GM21447 (cell line): Measurements from ENCODE around the gene SPACA9.

Source experiments
- ATAC-seq: cut with Tn5 transposase; IDR thresholded peaks from one replicate; pipeline ENCODE4 v1.9.1; 2021; ENCODE audit not compliant: unreplicated experiment

Gene SPACA9

DNA sequence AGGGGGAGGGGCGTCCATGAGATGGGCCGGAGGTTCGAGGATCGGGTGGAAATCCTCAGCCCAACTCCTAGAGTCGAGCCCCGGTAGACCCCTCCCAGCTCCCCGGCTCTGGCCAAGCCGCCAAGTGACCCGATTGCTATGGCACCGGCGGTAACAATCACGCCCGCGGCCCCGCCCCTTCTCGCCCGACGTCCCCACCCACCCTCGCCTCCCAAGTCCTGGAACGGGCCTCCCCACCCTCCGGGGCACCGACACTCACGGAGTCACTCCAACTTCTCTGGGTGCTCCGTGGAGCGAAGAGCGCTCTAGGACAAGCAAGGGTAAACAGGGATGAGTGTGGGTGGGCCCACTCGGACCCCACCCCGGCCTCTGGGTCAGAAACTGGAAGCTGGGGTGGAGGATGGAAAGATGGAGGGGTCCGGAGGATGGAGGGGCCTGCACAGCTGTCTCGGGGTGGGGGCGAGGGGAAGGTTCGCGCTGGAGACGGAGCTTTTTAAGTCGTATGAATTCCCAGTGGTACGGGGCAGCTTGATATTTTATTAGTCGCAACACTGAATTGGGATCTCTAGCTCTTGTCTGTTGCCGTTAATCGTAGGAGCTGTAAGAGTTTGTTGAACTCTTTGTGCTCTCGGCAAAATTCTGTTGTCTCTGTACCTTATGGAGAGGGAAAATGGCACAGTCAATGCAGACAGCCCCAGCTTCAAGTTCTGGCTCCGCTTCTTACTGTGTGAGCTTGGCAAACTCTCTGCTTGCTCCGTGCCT is at the start of gene SPACA9:
Gene SPACA9 (plus strand): TSS at position 204 of the 762 bp plus-strand sequence. CDS start 5,050 bp downstream, outside the sequence.
- no peak for ATAC-seq

DNA sequence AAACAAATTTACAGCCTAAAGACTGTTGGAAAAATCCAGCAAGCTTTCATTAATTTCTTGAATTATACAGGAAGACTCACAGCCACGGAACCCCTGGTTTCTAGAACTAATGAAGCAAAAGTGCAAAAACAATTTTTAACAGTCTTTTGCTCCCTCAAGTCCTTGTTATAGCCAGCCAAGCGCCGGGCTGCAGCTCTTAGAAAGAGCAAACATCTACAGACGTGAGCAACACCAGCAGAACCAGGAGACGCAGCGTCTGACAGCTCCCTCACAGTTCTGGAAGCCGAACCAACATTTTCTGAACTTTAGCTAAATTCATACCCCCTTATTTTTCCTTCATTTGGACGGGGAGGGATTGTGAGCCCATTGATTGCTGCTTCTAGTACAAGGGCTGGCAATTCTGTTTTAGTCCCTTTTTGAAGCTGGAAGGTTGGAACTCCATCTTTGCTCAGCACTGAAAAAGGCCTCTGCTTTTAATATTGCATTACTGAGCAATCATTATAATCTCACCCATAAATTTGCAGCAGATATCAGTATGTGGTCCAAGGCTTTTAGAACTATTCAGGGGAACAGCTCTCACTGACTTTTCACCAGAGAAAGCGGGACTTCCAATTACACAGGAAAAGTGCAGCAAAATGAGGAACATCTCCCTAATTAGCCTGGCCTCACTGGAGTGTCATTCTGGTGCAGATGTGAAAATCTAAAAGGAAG is 46.4 kb upstream of the SPACA9 start:
- ATAC-seq = no peak

DNA sequence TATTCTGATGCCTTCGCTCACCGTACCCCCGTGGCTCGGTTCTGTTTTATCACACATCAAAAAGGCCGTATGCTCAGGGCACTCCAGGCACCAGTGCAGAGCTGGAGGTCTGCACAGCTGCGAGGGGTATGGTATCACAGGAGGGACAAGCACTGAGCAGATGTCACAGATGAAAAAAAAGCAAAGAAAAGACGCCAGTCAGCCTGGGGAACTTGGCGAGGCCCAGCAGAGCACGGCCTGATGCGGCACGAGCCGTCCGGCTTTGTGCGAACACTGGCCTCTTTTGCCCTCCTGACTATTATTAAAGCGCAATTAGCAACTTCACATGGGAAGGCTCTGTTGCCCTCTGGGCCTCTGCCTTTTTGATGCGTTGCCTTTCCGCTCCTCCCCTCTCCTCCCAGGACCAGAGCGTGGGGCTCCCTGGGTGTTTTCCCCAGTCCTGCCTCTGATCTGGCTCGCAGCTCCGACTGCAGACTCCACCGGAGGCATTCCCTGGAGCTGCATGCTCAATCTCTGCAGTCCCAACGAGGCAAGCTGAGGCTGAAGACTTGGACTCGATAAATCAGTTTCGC is 45.1 kb upstream of the SPACA9 start:
- ATAC-seq = no peak

DNA sequence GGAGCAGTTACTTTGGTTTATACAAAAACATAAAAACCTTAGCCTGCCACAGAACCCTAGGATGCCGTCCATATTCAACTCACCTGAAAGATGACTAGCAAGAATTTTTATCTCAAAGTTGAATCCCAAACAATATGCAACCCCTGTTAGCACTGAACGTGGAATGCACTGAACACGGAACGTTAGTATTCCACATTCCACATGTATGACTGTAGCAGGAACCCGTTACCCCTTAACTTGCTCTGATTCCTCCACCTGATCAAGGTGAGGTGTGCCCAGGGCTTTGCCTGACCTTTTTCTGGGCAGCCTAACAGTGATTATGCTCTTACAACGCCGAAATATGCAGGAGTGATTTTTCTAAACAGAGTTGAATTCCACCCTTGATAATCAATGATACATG is 44.4 kb upstream of the SPACA9 start:
- ATAC-seq = no peak

DNA sequence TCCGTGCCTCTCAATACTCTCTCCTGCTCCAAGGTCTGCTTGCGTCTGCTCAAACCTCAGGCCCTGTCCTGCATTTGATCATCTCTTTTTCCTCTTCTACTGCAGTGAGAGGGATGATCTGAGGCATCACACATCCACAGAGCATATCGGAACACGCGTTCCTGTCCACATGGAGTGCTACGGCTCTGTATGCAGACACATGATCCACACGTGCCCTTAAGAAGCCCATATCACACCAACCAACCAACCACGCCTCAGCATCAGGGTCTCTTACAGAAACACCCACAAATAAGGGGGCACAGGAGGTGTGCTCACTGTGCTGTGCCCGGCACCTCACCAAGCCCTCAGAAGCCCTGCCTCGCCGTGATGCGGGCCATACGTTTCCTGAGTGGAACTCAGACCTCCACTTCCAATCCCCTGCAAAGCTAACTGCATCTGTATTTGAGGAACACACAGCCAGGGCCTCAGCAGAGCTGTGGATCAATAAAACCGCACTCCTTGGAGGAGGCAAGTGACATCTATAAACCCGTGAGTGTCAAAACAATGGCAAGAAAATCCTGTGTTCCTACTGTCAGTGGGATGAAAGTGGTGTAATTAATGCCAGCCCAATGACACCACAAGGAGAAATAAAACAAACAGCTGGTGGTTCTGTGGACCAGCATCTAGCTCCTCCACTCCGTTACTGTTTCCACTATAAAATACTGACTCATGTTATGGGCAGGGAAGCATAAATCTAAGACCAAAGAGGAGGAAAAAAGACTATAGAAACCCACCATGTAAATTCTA is 41.0 kb upstream of the SPACA9 start:
- ATAC-seq = no peak

DNA sequence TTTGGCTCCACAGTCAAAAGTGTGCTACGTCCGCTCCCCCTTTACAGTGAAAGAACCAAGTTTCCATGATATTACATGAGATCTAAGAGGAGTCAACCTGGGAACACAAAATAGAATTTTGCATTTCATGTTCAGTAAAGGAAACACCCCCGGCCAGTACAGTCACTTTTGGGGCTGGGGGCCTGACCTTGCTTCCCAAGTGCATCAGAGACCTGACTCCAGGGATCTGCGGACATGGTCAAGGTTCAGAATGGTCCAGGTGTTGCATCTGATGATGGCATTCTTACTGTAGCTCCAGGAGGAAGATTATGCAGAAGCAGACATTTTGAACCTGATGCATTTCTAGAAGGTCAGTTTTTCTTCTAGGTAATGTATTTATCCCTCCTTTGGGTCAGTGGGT is 40.4 kb upstream of the SPACA9 start:
- ATAC-seq = no peak

DNA sequence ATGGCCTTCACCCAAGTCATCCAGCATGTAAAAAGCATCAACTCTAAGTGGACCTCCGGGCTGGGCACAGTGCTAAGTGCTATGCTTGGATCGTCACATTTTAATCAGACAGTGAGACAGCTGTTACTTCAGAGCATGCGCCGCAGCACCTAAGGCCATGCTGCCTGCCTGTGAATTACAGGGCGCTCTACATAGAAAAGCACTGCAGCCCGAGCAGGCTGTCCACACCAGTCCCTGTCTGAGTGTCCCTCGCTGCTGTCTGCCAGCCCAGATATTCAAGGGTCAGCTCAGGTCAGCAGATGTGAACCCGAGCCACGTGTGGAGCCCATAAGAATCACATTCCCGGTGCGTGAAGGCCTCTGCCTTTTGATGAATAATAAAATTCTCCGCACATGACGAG is 37.7 kb upstream of the SPACA9 start:
- ATAC-seq = no peak

DNA sequence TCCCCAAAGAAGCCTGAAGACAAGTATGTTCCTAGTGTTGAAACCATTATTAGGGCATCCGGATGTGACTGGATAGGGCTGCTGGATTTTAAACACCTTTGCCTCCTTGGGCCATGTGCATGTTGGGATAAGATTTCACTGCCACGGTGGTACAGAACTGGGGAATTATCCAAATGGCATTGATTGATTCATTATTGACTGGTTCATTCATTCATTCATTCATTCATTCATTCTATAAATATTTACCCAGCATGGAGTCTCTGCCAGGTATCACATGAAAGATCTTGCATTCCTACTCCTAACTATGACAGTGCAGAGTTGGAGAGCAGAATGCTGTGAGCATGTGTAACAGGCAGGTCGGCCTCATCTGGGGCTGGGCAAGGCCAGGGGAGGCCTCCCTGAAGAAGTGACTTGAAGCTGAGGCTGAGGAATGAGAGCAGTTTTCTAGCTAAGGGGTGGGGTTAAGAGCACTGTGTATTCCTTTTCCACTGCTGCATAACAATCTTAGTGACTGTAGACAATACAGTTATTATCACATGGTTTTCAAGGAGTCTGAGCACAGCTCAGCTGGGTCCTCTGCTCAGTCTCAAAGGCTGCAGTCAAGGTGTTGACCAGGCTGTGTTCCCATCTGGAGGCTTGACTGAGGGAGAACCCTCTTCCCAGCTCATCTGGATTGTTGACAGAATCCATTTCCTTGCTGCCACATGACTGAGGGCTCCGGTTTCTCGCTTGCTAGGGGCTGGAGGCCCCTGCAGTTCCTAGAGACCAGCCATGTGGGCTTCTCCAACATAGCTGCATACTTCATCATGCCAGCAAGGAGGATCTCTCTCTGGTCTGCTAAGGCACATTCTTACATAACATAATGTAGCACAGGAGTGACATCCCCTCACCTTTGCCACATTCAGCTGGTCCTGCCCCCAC is 36.3 kb upstream of the SPACA9 start:
- no peak for ATAC-seq

DNA sequence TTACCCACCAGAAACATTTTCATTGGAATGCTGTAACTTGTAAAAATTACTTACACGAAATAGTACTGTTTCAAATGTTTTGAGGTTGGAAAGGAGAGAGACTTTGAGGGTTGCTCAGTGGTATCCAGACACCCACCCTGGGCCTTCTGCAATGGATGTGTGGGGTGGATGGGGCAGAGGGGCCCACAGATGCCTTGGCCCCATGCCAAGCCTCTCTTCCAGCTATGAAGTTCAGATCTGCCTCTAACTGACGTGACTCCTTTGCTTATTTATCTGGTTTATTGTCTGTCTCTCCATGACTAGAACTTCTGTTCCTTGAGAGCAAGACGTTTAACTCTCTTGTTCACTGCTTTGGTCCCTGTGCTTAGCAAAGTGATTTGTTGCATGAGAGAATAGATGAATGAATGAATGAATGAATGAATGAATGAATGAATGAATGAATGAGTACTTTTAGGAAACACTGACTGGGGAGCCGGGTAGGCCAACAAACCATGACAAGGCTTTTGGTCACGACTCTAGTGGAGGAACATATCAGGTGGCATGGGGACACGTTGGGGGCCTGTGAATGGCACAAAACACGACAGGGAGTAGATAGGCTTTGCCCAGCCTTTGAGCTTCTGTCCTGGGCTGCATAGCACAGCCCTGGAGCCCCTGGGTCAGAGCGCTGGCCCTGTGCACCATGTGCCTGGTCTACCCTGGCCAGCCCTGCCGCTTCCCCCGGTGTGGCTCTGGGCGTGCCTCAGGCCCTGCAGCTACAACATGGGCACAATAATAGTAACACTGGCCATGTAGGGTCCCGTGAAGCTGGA is 32.4 kb upstream of the SPACA9 start:
- ATAC-seq = no peak

DNA sequence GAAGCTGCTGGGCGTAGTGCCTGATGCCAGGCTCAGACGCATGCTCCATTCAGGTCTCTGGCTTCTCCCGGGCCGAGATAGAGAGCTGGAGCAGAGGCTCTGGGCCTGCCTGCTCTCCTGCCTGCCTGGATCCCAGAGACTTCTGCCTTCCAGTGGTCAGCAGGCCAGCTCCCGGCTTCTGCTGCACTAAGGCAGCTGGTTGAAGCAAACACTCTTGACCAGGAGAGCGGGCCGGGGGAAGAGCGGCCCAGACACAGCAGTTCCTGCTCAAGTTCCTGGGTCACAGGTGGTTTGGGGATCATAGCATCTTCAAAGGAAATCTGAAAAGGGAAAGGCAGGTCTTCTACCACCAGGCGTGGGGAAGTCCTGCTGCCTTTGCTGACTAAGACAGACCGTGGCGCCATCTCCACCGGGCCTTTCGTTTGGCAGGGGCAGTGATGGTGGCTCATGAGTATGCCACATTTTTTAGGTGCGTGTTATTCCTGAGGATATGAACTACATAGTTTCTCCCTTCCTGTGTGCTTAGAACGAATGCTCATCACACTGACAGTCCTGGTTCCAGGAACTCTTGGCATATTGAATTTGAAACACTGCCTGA is 31.7 kb upstream of the SPACA9 start:
- ATAC-seq = no peak

DNA sequence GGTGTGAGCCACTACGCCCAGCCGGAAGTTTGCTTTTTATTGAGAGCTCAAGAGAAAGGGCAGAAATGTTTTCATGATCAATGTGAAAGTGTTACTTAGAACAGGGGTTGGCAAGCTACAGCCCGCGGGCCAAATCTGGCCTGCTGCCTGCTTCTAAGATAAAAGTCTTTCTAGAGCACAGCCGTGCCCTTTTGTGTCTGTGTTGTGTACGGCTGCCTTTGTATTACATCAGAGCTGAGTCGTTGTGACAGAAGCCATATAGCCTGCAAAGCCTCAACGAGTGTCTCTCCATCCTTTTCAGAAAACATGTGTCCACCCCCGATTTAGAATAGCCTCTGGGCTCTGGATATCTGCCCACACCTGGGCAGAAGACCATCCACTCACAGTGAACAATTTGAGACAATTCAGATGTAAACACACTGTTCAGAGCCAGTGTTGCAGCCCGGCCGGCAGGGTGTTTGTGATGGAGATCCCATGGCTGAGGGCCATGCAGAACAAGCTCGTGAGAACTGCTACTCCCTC is 29.5 kb upstream of the SPACA9 start:
- no peak for ATAC-seq

DNA sequence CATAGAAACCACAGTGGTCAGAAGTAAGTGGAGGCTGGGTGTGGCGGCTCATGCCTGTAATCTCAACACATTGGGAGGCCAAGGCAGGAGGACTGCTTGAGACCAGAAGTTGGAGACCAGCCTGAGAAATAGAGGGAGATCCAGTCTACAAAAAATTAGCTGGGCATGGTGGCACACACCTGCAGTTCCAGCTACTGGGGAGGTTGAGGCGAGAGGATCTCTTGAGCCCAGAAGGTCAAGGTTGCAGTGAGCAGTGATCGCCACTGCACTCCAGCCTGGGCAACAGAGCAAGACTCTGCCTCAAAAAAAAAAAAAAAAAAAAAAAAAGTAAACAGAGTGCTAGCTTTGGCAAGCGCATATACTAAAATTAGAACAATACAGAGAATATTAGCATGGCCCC is 25.2 kb upstream of the SPACA9 start:
- ATAC-seq = no peak

DNA sequence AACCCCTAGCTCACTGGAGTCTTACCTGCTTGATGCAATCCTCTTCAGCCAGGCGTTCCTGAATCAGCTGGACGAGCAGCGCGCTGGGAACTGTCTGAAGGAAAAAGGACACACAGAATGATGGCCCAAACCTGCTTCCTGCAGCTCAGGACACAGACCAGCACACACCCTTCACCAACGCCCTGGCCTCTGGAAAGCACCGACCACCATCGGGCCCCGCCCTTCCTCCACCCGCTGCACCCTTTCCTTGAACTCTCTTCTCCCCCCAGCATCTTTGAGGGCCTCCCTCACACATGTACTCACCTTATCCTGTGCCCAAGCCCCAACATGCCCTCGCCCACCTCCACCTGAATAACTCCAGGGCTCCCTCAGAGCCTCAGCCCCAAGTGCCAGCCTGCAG is 23.9 kb upstream of the SPACA9 start:
- no peak for ATAC-seq

DNA sequence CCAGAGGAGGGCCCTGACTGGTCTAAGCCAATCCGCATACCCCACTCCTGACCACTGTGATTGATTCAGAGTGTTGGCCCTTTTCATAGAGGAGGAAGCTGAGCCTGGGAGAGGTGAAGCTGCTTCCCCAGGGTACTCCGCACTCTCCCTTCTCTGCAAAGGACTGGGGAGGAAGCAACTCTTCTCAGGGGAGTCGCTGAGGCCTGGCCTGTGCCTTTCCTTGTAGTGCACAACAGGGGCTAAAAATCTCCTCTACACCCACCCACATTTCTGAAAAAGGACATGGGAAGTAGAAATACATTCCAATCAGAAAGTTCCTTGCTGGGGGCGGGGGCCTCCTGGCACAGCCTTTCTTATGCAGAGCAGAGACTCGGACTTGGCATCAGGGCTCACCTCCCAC is 22.8 kb upstream of the SPACA9 start:
- ATAC-seq = no peak

DNA sequence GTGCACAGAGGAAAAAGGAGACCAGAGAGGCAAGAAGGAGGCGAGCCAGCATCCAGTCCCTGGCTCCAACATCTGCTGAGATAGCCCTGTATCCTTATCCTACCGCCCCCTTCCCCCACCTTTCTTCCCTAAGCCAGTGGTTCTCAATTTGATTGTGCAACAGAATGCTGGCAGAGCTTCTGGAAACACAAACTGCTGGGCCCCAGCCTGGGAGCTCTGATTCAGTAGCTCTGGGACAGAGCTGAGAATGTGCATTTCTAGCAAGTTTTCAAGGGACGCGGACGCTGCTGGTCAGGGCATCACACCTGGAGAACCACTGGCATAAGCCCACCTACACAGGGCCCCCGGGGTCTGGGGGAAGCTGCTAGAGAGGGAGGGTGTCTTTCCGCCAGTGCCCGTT is 21.7 kb upstream of the SPACA9 start:
- ATAC-seq = no peak

DNA sequence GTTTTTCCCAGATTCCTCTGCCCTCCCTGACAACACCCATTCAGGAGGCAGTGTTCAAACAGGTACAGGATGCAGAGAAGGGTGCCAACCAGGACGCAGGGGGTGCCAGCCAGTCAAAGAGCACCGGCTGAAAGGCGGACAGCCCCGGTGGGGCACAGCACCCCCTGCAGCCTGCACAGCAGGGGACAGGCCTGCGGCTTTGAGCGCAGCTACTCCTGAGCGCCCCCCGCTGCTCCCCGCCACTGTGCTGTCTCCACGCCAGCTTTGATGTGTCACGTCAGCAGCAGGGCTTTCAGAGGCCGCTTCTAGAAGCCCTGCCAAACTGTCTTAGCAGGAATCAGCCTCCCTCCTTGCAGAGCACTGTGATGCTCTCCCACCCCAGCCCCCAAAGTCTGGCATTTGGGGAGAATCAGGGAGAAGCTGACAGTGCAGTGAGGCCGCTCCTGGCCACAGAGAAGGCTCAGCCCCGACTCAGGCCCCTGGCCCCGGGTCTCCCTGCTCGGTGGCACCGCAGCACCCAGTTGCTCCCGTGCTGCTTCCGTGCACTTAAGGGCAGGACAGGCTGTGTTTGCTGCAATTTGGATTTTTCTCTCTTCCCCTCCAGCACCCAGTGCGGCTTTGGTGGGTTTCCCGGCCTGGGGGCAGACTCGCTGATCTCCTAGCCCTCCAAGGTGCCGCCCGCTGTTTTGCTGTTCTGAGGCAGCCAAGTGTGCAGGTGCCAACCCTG is 20.9 kb upstream of the SPACA9 start:
- ATAC-seq = no peak

DNA sequence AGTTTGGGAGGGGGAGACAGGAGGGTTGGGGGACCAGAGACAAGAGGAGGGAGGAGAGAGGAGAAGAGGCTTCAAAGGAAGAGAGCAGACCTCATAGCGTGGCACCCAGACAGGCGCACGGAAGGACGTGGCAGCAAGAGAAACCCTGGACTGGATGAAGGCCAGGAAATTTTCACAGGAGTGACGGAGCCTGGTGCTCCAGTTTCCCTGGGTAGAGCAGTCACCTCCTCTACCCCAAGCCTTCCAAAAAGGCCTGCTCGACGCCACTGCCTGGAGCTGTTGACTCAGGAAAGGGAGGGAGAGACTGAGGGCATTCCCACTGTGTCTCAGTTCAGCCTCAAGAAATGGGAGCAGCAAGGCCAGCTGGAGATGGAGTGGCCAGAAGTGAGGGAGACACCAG is 19.9 kb upstream of the SPACA9 start:
- ATAC-seq = no peak

DNA sequence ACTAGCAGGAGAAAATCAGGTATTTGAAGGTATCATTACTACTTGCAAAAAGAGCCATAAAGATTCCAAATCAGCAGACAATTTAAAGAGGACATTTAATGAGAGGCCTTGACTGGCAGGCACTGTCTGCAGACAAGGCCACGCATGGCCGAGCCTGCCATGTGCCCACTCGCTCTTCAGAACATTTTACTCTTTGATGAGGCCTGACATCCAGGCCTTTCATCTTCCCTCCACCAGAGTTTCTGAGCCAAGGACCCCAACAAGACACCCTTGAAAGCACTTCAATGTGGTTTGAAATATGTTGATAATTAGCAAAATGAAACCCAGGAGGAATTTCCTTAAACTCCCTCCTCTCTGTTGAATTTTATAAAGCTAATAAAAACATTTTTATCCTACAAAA is 17.0 kb upstream of the SPACA9 start:
- ATAC-seq = no peak
